ENCODE measurements around the gene SORCS2. TPM values are rescaled to one million over a fixed set of nuclear protein-coding genes. Genes with fewer than 3 reads are reported as not detected.

SORCS2 gene
- total RNA-seq, 1 donor from 2014 or later: not detected

DNA sequence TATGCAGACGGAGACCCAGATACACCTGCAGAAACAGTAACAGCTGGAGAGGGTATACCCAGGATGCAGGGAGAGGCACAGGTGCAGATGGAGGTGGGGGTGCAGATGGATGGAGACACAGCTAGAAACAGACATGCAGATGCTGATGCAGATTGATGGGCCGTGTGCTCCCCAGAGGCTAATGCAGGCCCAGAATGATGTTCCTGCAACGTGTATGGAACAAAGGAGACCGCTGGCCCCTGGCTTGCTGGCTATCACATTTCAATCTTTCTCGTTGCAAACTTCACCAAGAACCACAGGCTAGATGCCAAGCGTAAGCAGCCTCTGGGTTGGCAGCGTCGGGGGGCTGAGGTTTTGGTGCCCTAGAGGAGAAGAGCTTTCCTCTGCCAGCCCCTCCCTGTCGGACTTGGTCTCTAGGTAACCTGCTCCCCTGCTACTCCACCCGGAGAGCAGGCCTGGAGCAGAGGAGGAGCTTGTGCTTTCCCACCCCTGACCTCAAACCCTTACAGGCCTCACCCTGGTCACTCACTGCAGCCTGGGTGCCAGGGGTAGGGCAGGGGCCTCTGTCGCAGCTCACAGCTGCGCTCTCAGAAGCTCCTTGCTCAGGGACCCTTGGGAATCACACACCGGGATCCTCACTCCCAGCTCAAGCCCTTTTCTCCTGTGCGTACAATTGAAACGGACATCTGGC lies 311.4 kb downstream of the SORCS2 start:
- Mint-ChIP-seq H3K4me1 (ENCODE audit: low read depth) (no peaks in the 10 kb centered on the region), H3K4me3 (no peak overlapping the region), H3K27me3 (ENCODE audit: insufficient read depth) (peaks cover 8% of the 10 kb centered on the region), H3K36me3 (ENCODE audit: low read depth) (no peaks in the 10 kb centered on the region), H3K27ac (no peak overlapping the region), H3K9me3 (no peaks in the 10 kb centered on the region)
- intact Hi-C loops (cut with micrococcal nuclease): no loop called here
- no peak for DNase-seq (ENCODE audit: low spot score)

DNA sequence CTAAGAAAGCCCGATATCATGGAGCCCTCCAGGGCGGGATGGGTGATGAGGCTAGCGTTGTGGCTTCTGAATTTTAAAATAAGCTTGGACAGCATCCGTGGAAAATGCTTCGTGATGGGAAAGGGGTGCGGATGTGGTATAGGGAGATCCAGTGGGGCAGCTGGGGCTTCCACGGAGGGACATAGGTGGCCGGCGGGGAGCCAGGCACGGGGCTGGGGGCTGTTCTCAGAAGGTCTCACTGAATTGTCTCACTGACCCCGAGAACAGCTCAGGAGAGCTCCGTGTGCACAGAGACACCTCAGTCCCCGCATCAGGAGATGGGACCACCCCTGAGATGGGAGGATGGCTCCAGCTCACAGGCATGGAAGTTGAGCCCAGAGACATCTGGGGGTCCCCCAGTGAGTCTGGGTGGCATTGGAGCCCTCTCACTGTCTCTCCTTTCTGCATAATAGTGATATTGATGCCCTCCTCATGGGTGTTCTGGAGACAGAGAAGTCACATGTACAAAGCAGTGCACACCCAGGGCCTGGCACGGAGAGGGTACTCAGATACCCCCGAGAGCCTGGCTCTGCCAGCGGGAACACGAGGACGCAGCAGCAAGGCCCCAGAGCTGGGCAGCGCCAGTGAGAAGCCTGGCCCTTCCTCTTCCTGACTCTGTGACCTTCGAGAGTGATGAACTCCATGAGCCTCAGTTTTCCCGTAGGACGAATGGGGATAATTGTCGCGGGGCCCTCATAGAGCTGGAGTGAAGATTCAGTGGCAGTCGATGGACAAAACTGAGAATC lies 313.0 kb downstream of the SORCS2 start:
- Mint-ChIP-seq H3K27me3 (ENCODE audit: insufficient read depth) (peaks cover 10% of the 10 kb centered on the region), H3K9me3 (no peaks in the 10 kb centered on the region), H3K27ac (no peak overlapping the region), H3K4me3 (no peak overlapping the region), H3K4me1 (ENCODE audit: low read depth) (no peaks in the 10 kb centered on the region), H3K36me3 (ENCODE audit: low read depth) (no peaks in the 10 kb centered on the region)
- intact Hi-C loops (cut with micrococcal nuclease): no loop called here
- no peak for DNase-seq (ENCODE audit: low spot score)

DNA sequence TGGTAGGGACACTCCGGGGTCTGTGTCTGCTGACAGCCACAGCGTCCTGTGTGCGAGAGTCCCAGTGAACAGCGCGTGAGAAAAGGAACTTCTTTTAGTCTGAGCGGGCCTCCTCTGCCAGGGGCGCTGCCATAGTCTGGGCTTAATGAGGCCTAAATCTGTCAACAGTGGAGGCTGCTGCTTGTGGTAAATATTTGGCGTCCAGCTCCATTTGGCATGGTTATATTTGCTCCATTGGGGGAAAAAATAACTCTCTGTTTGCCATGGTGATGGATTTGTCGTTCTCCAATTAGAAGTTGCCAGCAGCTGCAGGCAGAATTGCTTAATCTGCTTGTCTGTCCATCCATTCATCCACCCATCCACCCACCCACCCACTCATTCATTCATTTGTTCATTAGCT lies 313.8 kb downstream of the SORCS2 start:
- Mint-ChIP-seq H3K4me1 (ENCODE audit: low read depth) (no peaks in the 10 kb centered on the region), H3K4me3 (no peak overlapping the region), H3K36me3 (ENCODE audit: low read depth) (no peaks in the 10 kb centered on the region), H3K27ac (no peak overlapping the region), H3K27me3 (ENCODE audit: insufficient read depth) (peaks cover 10% of the 10 kb centered on the region), H3K9me3 (no peaks in the 10 kb centered on the region)
- DNase-seq (ENCODE audit: low spot score): no peak
- intact Hi-C loops (cut with micrococcal nuclease): no loop called here

DNA sequence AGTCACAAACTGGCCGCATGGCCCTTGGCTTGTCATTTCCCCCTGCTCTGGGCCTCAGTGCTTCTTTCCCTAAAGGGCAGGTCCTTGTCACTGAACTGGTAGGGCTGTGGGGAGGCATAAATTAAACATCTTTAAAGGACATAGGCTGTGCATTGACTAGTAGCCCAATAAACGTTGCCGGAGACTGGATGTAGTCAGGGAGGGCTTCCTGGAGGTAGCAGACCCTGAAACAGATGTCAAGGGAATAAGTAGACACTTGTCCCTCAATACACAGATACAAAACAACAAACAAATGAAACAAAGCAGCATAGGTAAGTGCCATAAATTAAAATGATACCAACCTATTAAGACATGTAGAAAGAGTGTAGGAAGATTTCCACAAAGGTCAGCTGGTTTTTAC lies 314.2 kb downstream of the SORCS2 start:
- intact Hi-C loops (cut with micrococcal nuclease): no loop called here
- no peaks in the 10 kb centered on the region for H3K9me3 Mint-ChIP-seq

GRCh38 chr4:7507381-7507780 lies 315.0 kb downstream of the SORCS2 start:
- Mint-ChIP-seq H3K36me3 (ENCODE audit: low read depth) (no peaks in the 10 kb centered on the region), H3K4me1 (ENCODE audit: low read depth) (no peaks in the 10 kb centered on the region), H3K4me3 (no peak overlapping the region), H3K9me3 (no peaks in the 10 kb centered on the region), H3K27ac (no peak overlapping the region), H3K27me3 (ENCODE audit: insufficient read depth) (peaks cover 17% of the 10 kb centered on the region)
- intact Hi-C loops (cut with micrococcal nuclease): no loop called here
- no peak for DNase-seq (ENCODE audit: low spot score)

More for the DNA sequence above, 314.2 kb downstream of the SORCS2 start:
- Mint-ChIP-seq H3K4me1 (ENCODE audit: low read depth) (no peaks in the 10 kb centered on the region), H3K27ac (no peak overlapping the region), H3K4me3 (no peak overlapping the region), H3K27me3 (ENCODE audit: insufficient read depth) (peaks cover 13% of the 10 kb centered on the region), H3K36me3 (ENCODE audit: low read depth) (no peaks in the 10 kb centered on the region)
- no peak for DNase-seq (ENCODE audit: low spot score)

DNA sequence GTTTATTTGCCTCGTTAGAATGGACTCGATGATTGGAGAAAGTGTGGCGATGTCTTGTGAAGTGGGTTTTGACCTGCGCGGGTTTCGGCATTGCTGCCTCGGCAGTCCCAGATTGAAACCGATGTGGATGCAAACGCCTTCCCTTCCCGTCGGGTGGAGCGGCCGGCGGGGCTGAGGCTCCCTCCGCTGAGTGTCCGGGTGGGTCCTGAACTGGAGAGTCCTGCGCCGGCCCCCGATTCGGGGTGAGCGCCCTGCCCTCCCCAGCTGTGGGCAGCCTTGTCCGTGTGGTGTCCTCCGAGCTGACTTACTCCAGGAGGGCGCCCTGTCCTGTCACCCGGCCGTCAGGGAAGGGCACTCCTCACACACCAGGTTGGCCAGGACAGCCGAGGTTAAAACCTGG lies 317.7 kb downstream of the SORCS2 start:
- H3K36me3 Mint-ChIP-seq (ENCODE audit: low read depth): no peaks in the 10 kb centered on the region
- no peak overlapping the region for H3K4me3 Mint-ChIP-seq
- no peaks in the 10 kb centered on the region for H3K9me3 Mint-ChIP-seq
- H3K27me3 Mint-ChIP-seq (ENCODE audit: insufficient read depth): peaks cover 17% of the 10 kb centered on the region
- DNase-seq (ENCODE audit: low spot score): no peak
- no peak overlapping the region for H3K27ac Mint-ChIP-seq
- no peaks in the 10 kb centered on the region for H3K4me1 Mint-ChIP-seq (ENCODE audit: low read depth)
- intact Hi-C loops (cut with micrococcal nuclease): no loop called here

DNA sequence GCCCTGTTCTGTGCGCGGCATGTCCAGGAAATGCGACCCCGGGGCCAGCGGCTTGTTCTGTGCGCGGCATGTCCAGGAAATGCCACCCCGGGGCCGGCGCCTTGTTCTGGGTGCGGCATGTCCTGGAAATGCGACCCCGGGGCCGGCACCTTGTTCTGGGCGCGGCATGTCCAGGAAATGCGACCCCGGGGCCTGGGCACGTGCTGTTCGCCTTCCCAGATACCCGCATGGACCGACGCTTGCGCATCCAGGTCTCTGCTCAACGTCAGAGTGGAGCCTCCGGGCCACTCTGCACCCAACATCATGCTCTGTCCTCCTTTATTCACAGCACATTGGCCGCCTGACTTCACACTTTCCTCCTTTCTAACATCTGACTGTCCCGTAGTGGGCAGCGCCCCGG lies 318.2 kb downstream of the SORCS2 start:
- no peak for DNase-seq (ENCODE audit: low spot score)
- Mint-ChIP-seq H3K4me3 (no peak overlapping the region), H3K27me3 (ENCODE audit: insufficient read depth) (peaks cover 17% of the 10 kb centered on the region), H3K4me1 (ENCODE audit: low read depth) (no peaks in the 10 kb centered on the region), H3K36me3 (ENCODE audit: low read depth) (no peaks in the 10 kb centered on the region), H3K9me3 (no peaks in the 10 kb centered on the region), H3K27ac (no peak overlapping the region)
- intact Hi-C loops (cut with micrococcal nuclease): no loop called here

- intact Hi-C loops (cut with micrococcal nuclease): no loop called here
- peaks cover 16% of the 10 kb centered on the region for H3K27me3 Mint-ChIP-seq (ENCODE audit: insufficient read depth)
- no peak overlapping the region for H3K27ac Mint-ChIP-seq
- no peaks in the 10 kb centered on the region for H3K9me3 Mint-ChIP-seq
- no peak overlapping the region for H3K4me3 Mint-ChIP-seq
- H3K4me1 Mint-ChIP-seq (ENCODE audit: low read depth): no peaks in the 10 kb centered on the region
- DNase-seq (ENCODE audit: low spot score): no peak
- no peaks in the 10 kb centered on the region for H3K36me3 Mint-ChIP-seq (ENCODE audit: low read depth)
These were observed 319.2 kb downstream of the SORCS2 start for GRCh38 chr4:7511525-7511924.

GRCh38 chr4:7512428-7512827 lies 320.1 kb downstream of the SORCS2 start:
- H3K27ac Mint-ChIP-seq: no peak overlapping the region
- no peaks in the 10 kb centered on the region for H3K36me3 Mint-ChIP-seq (ENCODE audit: low read depth)
- no peaks in the 10 kb centered on the region for H3K9me3 Mint-ChIP-seq
- H3K4me3 Mint-ChIP-seq: no peak overlapping the region
- H3K4me1 Mint-ChIP-seq (ENCODE audit: low read depth): no peaks in the 10 kb centered on the region
- DNase-seq (ENCODE audit: low spot score): no peak
- intact Hi-C loops (cut with micrococcal nuclease): no loop called here
- peaks cover 14% of the 10 kb centered on the region for H3K27me3 Mint-ChIP-seq (ENCODE audit: insufficient read depth)

GRCh38 chr4:7512946-7513345 lies 320.6 kb downstream of the SORCS2 start:
- Mint-ChIP-seq H3K4me3 (no peak overlapping the region), H3K27ac (no peak overlapping the region), H3K4me1 (ENCODE audit: low read depth) (no peaks in the 10 kb centered on the region), H3K9me3 (no peaks in the 10 kb centered on the region), H3K36me3 (ENCODE audit: low read depth) (no peaks in the 10 kb centered on the region), H3K27me3 (ENCODE audit: insufficient read depth) (peaks cover 12% of the 10 kb centered on the region)
- no peak for DNase-seq (ENCODE audit: low spot score)
- intact Hi-C loops (cut with micrococcal nuclease): no loop called here

GRCh38 chr4:7513671-7514070 lies 321.3 kb downstream of the SORCS2 start:
- H3K27me3 Mint-ChIP-seq (ENCODE audit: insufficient read depth): peaks cover 12% of the 10 kb centered on the region
- intact Hi-C loops (cut with micrococcal nuclease): no loop called here
- no peak overlapping the region for H3K27ac Mint-ChIP-seq

DNA sequence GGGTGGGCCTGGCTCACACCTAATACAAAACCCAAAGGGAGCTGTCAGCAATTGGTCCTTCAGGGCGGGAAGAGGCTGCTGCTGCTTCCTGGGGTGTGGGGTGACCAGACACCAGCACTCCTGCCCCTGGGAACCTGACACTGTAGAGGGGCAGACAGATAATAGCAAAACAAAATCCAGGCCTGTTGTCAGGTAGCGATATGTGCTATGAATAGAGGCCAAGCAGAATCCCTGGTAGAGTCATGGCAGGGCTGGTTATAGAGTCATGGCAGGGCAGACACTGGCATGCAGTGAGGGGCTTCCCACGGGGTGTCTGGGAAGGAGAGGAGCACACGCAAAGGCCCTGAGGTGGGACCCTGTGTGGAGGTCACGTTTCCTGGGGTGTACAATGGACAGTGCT lies 321.9 kb downstream of the SORCS2 start:
- H3K9me3 Mint-ChIP-seq: no peaks in the 10 kb centered on the region
- DNase-seq (ENCODE audit: low spot score): no peak
- H3K27ac Mint-ChIP-seq: no peak overlapping the region
- H3K4me3 Mint-ChIP-seq: no peak overlapping the region
- H3K36me3 Mint-ChIP-seq (ENCODE audit: low read depth): no peaks in the 10 kb centered on the region
- H3K27me3 Mint-ChIP-seq (ENCODE audit: insufficient read depth): peaks cover 12% of the 10 kb centered on the region
- intact Hi-C loops (cut with micrococcal nuclease): no loop called here
- no peaks in the 10 kb centered on the region for H3K4me1 Mint-ChIP-seq (ENCODE audit: low read depth)

More at GRCh38 chr4:7513671-7514070, 321.3 kb downstream of the SORCS2 start:
- Mint-ChIP-seq H3K4me1 (ENCODE audit: low read depth) (no peaks in the 10 kb centered on the region), H3K9me3 (no peaks in the 10 kb centered on the region), H3K4me3 (no peak overlapping the region), H3K36me3 (ENCODE audit: low read depth) (no peaks in the 10 kb centered on the region)
- no peak for DNase-seq (ENCODE audit: low spot score)

- H3K4me1 Mint-ChIP-seq (ENCODE audit: low read depth): no peaks in the 10 kb centered on the region
- no peak overlapping the region for H3K27ac Mint-ChIP-seq
- no peak overlapping the region for H3K4me3 Mint-ChIP-seq
- intact Hi-C loops (cut with micrococcal nuclease): no loop called here
- no peaks in the 10 kb centered on the region for H3K9me3 Mint-ChIP-seq
- no peak for DNase-seq (ENCODE audit: low spot score)
- H3K36me3 Mint-ChIP-seq (ENCODE audit: low read depth): no peaks in the 10 kb centered on the region
- peaks cover 12% of the 10 kb centered on the region for H3K27me3 Mint-ChIP-seq (ENCODE audit: insufficient read depth)
These were observed 322.5 kb downstream of the SORCS2 start for GRCh38 chr4:7514789-7515188.

All from activated T-helper 1 cell treated with anti-CD3 and anti-CD28 coated beads, Interleukin-12 subunit alpha, Interleukin-12 subunit beta, Interleukin-2, Interleukin-4 antibody, amounts not matched to agents 30 ng/mL and 10 ng/mL and 1 ng/mL, durations not matched to agents 14 hours and 24 hours and 36 hours (primary cell).